ENCODE data around the gene OR2AE1. TPM values are rescaled to one million over a fixed set of nuclear protein-coding genes. Genes with fewer than 3 reads are reported as not detected.

The OR2AE1 gene
- total and polyA plus RNA-seq, 9 of the 15 experiments (the other 6 are each of a cell fraction or from before 2014, with no cell fraction given): 0.27 TPM; not detected in 8

DNA sequence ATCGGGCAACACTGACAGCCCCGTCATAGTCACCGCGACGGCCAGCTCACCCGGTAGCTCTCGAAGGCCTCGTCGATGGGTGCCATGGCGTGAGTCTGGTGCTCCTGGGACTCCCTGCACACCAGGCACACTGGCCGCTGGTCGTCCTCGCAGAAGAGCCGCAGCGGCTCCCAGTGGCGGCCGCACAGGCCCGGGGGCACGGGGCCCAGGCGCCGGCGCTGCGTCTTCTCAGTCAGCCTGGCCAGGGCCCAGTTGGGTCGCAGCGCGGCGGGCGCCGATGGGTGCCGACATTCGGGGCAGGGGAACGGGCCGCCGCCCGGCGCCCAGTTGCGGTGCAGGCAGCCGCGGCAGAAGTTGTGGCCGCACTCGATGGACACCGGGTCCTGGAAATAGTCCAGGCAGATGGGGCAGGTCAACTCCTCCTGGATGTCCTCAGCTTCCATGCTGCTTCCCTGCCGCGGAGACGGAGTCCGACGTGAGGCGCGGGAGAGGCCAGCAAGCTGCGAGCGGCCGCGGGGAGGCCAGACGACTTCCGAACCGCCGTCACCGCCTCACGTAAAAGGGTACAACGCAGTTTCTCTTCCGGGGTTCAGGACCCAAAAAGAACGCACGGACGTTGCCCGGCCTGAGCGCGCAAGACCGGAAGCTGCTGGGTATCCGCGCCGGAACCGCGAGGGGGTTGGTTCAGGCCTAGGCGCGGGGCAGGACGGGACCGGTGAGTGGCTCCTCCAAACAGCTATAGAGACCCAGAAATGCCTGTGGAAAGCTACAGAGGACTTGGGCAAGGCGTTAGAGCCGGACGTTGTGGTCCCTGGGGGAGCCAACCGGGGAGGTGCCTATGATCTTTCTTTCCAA, 42.4 kb upstream of the OR2AE1 start, which contains the start of gene TRIM4 (continued):
- no peak for TF ChIP-seq ILK (tag; IDR thresholded peaks at IDR 0.05; ENCODE audit: borderline replicate concordance, low read depth)
- TF ChIP-seq ZNF778 (CRISPR knock-in tag; IDR thresholded peaks at IDR 0.05): no peak
- TF ChIP-seq COPS2 (conservative IDR thresholded peaks at IDR 0.05): no peak
- TF ChIP-seq FOXO4 (CRISPR knock-in tag; IDR thresholded peaks at IDR 0.05): no peak
- no peak for TF ChIP-seq MAFF (IDR thresholded peaks at IDR 0.05; ENCODE audit: low read length)
- 0 out of 2 replicates have a peak, but pooled peaks have one; percentile 46 for TF ChIP-seq NCOA1 (IDR thresholded peaks at IDR 0.05; ENCODE audit: low read depth)
- no peak for TF ChIP-seq TFAM (CRISPR knock-in tag; conservative IDR thresholded peaks at IDR 0.05)
- peak; percentile 40 for TF ChIP-seq FUS (optimal IDR thresholded peaks at IDR 0.05; ENCODE audit: low read depth, low read length)
- no peak for TF ChIP-seq ZNF3 (CRISPR knock-in tag; IDR thresholded peaks at IDR 0.05)
- TF ChIP-seq GMEB1 (CRISPR knock-in tag; IDR thresholded peaks at IDR 0.05): peak; percentile 84
- 0 out of 2 replicates have a peak, but pooled peaks have one; percentile 87 for TF ChIP-seq ILF3 (IDR thresholded peaks at IDR 0.05; ENCODE audit: borderline replicate concordance)
- TF ChIP-seq MLLT1 (IDR thresholded peaks at IDR 0.05): no peak
- TF ChIP-seq DNMT1 (IDR thresholded peaks at IDR 0.05): 0 out of 2 replicates have a peak, but pooled peaks have one; percentile 48
- TF ChIP-seq HDAC8 (tag; IDR thresholded peaks at IDR 0.05): 0 out of 2 replicates have a peak, but pooled peaks have one; percentile 30
- TF ChIP-seq HDAC3 (IDR thresholded peaks at IDR 0.05; ENCODE audit: borderline replicate concordance, partially characterized antibody): no peak
- no peak for TF ChIP-seq ZNF212 (CRISPR knock-in tag; IDR thresholded peaks at IDR 0.05)
- TF ChIP-seq CREM (IDR thresholded peaks at IDR 0.05; ENCODE audit: low read depth): peak; percentile 88
- TF ChIP-seq HOXB6 (CRISPR knock-in tag; IDR thresholded peaks at IDR 0.05; ENCODE audit: borderline replicate concordance): no peak
- peak; percentile 71; the same call in 1 of the 2 replicates for TF ChIP-seq ZFPM2 (CRISPR knock-in tag; IDR thresholded peaks at IDR 0.05)
- no peak for TF ChIP-seq ETV6 (IDR thresholded peaks at IDR 0.05; ENCODE audit: borderline replicate concordance in 1 of 2, low read depth in 2 of 2, low read length in 1 of 2)
- TF ChIP-seq ETV6 (CRISPR knock-in tag; IDR thresholded peaks at IDR 0.05; ENCODE audit: borderline replicate concordance): no peak
- peak; percentile 73 for TF ChIP-seq L3MBTL2 (IDR thresholded peaks at IDR 0.05)
- TF ChIP-seq CEBPG (CRISPR knock-in tag; IDR thresholded peaks at IDR 0.05): no peak
- no peak for TF ChIP-seq CEBPG (tag; conservative IDR thresholded peaks at IDR 0.05 in 1 of 2, IDR thresholded peaks at IDR 0.05 in 1 of 2)

All from K562 (cell line).